Activated naive CD4-positive, alpha-beta T cell treated with anti-CD3 and anti-CD28 coated beads, Interleukin-2, amount 50 U/mL, for 72 hours (primary cell): Measurements from ENCODE around the gene PSKH1. TPM values are rescaled to one million over a fixed set of nuclear protein-coding genes. Genes with fewer than 3 reads are reported as not detected.
A peak's percentile ranks its signal among the peaks of the same experiment; 100 is the strongest.

ENCODE experiments used
- ATAC-seq, 2 donors: fragments of 150-1000 bp; cut with Tn5 transposase; 2 replicates each; pipeline ENCODE4 v1.10.0; 2021; ENCODE audit warnings: mild to moderate bottlenecking in 2 of 2, moderate library complexity in 2 of 2
- DNase-seq, 2 donors: peaks; one replicate each; pipeline ENCODE4 v3.0.0; 2021 to 2022; ENCODE audit warnings: low spot score in 2 of 2
- H3K27ac Mint-ChIP-seq, 2 donors: one replicate each; pipeline ENCODE4 v1.8.0; 2022; ENCODE audit warnings: mild to moderate bottlenecking in 2 of 2, mixed read lengths in 2 of 2
- H3K36me3 Mint-ChIP-seq, 2 donors: one replicate each; pipeline ENCODE4 v1.8.0; 2022; ENCODE audit warnings: mixed read lengths in 2 of 2
- H3K9me3 Mint-ChIP-seq, 2 donors: one replicate each; pipeline ENCODE4 v1.8.0; 2022; ENCODE audit warnings: mixed read lengths in 2 of 2
- total RNA-seq, 2 donors: library from RNA; stranded (reverse); gene quantifications; one replicate each; pipeline ENCODE4 v1.2.3, GENCODE V29; 2022

The PSKH1 gene
- total RNA-seq, 2 donors from 2014 or later, result 3.5 to 11.6 TPM

- Mint-ChIP-seq H3K27ac (no peak overlapping the region), H3K9me3 (no peaks in the 10 kb centered on the region), H3K36me3 (peaks cover 0 to 7% of the 10 kb centered on the region in 2 donors)
- ATAC-seq, result no peak
- DNase-seq, result no peak
Measured at GRCh38 chr16:67879936-67880335, 13.1 kb upstream of the PSKH1 start.

- Mint-ChIP-seq H3K36me3 (peaks cover 0 to 7% of the 10 kb centered on the region in 2 donors), H3K27ac (no peak overlapping the region), H3K9me3 (no peaks in the 10 kb centered on the region)
- ATAC-seq (no peak), DNase-seq (no peak)
Measured at GRCh38 chr16:67880584-67880983, 12.5 kb upstream of the PSKH1 start.

DNA sequence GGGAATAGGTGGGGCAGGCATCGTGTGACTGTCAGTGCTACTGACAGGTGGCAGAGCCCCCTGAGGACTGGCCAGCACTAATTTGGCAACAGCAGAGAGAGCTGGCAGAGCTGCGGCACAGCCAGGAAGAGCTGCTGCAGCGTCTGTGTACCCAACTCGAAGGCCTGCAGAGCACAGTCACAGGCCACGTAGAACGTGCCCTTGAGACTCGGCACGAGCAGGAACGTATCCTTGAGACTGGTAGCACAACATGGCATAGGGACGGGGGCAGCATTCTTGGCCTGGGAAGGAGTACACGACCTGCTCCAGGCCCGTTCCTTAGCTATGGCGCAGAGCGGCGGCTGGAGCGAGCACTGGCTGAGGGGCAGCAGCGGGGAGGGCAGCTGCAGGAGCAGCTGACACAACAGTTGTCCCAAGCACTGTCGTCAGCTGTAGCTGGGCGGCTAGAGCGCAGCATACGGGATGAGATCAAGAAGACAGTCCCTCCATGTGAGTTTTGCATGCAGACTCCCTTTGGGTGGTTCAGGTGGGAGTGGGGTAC, 11.4 kb upstream of the PSKH1 start:
- Mint-ChIP-seq H3K9me3 (no peaks in the 10 kb centered on the region), H3K36me3 (peaks cover 0 to 7% of the 10 kb centered on the region in 2 donors), H3K27ac (peak overlapping the region in 1 of 2 donors; percentile 72)
- no peak for DNase-seq
- no peak for ATAC-seq

DNA sequence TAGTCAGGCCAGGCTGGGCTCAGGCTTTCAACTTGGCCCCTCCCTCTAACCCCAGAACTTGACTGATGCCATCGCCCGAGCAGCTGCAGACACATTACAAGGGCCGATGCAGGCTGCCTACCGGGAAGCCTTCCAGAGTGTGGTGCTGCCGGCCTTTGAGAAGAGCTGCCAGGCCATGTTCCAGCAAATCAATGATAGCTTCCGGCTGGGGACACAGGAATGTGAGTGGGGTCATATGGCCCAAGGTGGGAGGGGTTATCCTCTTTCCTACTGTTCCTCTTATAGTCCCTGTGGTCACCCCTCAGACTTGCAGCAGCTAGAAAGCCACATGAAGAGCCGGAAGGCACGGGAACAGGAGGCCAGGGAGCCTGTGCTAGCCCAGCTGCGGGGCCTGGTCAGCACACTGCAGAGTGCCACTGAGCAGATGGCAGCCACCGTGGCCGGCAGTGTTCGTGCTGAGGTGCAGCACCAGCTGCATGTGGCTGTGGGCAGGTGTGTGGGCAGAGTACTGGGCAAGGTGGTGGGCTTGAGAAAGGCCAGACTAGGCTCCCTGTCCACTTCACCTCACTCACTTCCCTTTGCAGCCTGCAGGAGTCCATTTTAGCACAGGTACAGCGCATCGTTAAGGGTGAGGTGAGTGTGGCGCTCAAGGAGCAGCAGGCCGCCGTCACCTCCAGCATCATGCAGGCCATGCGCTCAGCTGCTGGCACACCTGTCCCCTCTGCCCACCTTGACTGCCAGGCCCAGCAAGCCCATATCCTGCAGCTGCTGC, 10.5 kb upstream of the PSKH1 start:
- H3K27ac Mint-ChIP-seq, result no peak overlapping the region
- DNase-seq (no peak), ATAC-seq (no peak)
- H3K36me3 Mint-ChIP-seq, result peaks cover 0 to 7% of the 10 kb centered on the region in 2 donors
- H3K9me3 Mint-ChIP-seq, result no peaks in the 10 kb centered on the region

DNA sequence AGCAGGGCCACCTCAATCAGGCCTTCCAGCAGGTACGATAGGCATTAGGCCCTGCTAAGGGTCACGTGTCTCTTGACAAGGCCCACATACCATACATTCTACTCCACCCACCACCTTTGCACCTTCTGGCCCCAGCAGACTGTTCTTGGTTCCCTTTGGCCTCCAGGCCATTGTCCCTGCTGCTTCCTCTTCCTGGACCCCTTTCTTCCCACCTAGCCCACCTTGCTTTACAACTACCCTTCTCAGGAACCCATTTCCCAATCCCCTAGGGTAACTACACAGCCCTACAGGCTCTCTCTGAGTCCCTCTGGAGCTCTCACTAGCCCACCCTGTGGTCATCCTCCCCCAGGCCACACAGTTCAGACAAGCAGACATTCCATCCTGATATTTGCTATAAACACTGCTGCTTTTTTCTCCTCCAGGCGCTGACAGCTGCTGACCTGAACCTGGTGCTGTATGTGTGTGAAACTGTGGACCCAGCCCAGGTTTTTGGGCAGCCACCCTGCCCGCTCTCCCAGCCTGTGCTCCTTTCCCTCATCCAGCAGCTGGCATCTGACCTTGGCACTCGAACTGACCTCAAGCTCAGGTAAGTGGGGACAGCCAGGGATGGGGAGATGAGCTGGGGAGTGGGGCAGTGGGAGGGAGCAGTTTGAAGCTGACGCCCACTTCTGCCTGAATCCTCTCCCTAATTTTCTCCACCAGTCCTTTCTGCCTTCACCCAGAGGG, 9.7 kb upstream of the PSKH1 start:
- peak; percentile 17 to 33 for ATAC-seq
- no peak for DNase-seq
- H3K9me3 Mint-ChIP-seq, result no peaks in the 10 kb centered on the region
- H3K36me3 Mint-ChIP-seq, result peaks cover 0 to 7% of the 10 kb centered on the region in 2 donors
- peak overlapping the region in 1 of 2 donors; percentile 81 for H3K27ac Mint-ChIP-seq

DNA sequence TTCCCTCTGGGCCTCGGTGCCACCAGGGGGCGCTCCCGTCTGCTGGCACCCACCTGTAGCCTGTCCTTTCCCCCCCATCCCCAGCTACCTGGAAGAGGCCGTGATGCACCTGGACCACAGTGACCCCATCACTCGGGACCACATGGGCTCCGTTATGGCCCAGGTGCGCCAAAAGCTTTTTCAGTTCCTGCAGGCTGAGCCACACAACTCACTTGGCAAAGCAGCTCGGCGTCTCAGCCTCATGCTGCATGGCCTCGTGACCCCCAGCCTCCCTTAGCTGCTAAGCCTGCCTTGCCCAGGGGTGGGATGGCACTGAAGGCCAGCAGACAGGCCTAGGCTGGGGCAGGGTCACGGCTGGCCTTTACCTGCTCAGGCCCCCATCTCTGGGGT, 9.2 kb upstream of the PSKH1 start:
- ATAC-seq (peak; percentile 83 to 86), DNase-seq (peak; percentile 68 to 85)
- peak overlapping the region in 1 of 2 donors; percentile 81 for H3K27ac Mint-ChIP-seq
- H3K36me3 Mint-ChIP-seq, result peaks cover 0 to 7% of the 10 kb centered on the region in 2 donors
- no peaks in the 10 kb centered on the region for H3K9me3 Mint-ChIP-seq

GRCh38 chr16:67884684-67885083, 8.4 kb upstream of the PSKH1 start, which contains the start of gene NRN1L:
Gene NRN1L (plus strand): TSS chr16:67884885. CDS start chr16:67884904, 19 bp downstream.
- Mint-ChIP-seq H3K9me3 (no peaks in the 10 kb centered on the region), H3K36me3 (peaks cover 0 to 7% of the 10 kb centered on the region in 2 donors), H3K27ac (peak within 1 kb of the TSS; percentile 57 to 81)
- ATAC-seq (no peak), DNase-seq (no peak)

- no peak overlapping the region for H3K27ac Mint-ChIP-seq
- no peak for ATAC-seq
- peaks cover 0 to 7% of the 10 kb centered on the region in 2 donors for H3K36me3 Mint-ChIP-seq
- H3K9me3 Mint-ChIP-seq, result no peaks in the 10 kb centered on the region
- DNase-seq, result no peak
Measured at GRCh38 chr16:67885545-67885944, 7.5 kb upstream of the PSKH1 start.

DNA sequence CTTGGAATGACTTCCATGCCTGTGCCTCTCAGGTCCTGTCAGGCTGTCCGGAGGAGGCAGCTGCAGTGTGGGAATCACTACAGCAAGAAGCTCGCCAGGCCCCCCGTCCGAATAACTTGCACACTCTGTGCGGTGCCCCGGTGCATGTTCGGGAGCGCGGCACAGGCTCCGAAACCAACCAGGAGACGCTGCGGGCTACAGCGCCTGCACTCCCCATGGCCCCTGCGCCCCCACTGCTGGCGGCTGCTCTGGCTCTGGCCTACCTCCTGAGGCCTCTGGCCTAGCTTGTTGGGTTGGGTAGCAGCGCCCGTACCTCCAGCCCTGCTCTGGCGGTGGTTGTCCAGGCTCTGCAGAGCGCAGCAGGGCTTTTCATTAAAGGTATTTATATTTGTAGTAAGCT, 7.1 kb upstream of the PSKH1 start:
- H3K9me3 Mint-ChIP-seq, result no peaks in the 10 kb centered on the region
- ATAC-seq (no peak), DNase-seq (no peak)
- H3K36me3 Mint-ChIP-seq, result peaks cover 0 to 7% of the 10 kb centered on the region in 2 donors
- no peak overlapping the region for H3K27ac Mint-ChIP-seq

DNA sequence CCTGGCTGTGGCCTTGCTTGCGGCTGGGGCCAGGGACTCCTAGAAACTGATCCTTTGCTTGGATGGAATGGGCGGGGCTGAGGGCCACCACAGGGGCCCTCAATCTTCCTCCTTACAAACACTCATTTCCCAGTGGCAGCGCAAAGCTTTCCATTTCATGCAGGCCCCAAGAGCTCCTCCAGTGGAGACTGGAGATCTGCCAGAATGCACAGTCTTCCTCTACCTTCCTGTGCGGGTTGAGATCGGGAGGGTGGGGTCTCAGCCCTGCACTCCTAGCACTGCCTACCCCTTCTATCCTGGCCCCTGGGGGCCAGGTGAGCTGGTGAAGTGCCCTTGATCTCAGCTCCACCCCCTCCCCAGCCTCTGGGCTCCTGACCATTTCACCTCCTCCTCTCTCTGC, 6.7 kb upstream of the PSKH1 start:
- H3K27ac Mint-ChIP-seq, result no peak overlapping the region
- ATAC-seq, result no peak

DNA sequence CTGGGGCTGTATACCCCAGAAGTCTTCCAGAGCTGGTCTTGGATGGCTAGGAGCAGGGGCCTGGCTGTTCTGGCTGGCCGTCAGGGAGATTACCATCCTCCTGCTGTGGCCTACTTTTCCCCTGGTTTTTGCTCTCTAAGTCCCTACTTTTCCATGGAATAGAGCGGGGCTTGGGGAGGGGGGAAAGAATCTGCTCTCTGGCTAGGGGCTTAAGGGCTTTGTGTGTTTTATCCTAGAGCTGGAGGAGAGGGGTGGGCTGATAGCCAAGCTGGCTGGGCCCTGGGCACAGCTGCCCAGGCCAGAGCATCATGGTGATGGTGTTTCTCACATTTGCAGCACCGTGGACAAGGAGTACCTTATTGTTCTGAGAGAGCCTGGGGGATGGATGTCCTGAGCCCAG, 4.7 kb upstream of the PSKH1 start:
- Mint-ChIP-seq H3K27ac (peak overlapping the region in 1 of 2 donors; percentile 86), H3K36me3 (peaks cover under 1 to 4% of the 10 kb centered on the region in 2 donors), H3K9me3 (no peaks in the 10 kb centered on the region)
- DNase-seq (no peak), ATAC-seq (no peak)

More for the DNA sequence above, 6.7 kb upstream of the PSKH1 start:
- no peak for DNase-seq
- H3K36me3 Mint-ChIP-seq, result peaks cover 0 to 7% of the 10 kb centered on the region in 2 donors
- H3K9me3 Mint-ChIP-seq, result no peaks in the 10 kb centered on the region

DNA sequence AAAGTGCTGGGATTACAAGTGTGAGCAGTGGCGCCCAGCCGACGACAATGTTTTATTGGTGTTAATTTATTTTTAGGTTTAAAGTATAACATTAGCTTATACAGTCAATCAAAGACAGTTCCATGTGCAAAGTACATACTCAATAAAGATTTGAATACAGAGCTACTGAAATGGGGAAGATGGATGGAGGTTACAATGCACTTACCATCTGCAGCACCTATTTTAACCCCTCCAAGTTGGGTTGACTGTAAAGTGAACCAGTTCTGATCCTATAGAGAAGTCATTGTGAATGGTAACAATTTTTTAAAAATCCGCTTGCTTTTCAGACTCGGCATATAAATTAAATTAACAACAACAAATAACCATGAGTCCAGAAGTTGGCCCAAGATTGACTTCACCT, 679 bp upstream of the PSKH1 start:
- no peak for DNase-seq
- ATAC-seq, result no peak
- no peaks in the 10 kb centered on the region for H3K9me3 Mint-ChIP-seq
- peak overlapping the region; percentile 66 to 94 for H3K27ac Mint-ChIP-seq
- peaks cover 4 to 7% of the 10 kb centered on the region in 2 donors for H3K36me3 Mint-ChIP-seq

- no peak for DNase-seq
- H3K27ac Mint-ChIP-seq, result peak overlapping the region; percentile 94 to 97
- H3K36me3 Mint-ChIP-seq, result peaks cover 4 to 7% of the 10 kb centered on the region in 2 donors
- no peaks in the 10 kb centered on the region for H3K9me3 Mint-ChIP-seq
- ATAC-seq, result no peak
Measured at GRCh38 chr16:67893743-67894399, 817 bp downstream of the PSKH1 start.

- H3K9me3 Mint-ChIP-seq, result no peaks in the 10 kb centered on the region
- DNase-seq (no peak), ATAC-seq (no peak)
- peaks cover 4 to 7% of the 10 kb centered on the region in 2 donors for H3K36me3 Mint-ChIP-seq
- no peak overlapping the region for H3K27ac Mint-ChIP-seq
Measured at GRCh38 chr16:67897231-67897630, 4.2 kb downstream of the PSKH1 start.

DNA sequence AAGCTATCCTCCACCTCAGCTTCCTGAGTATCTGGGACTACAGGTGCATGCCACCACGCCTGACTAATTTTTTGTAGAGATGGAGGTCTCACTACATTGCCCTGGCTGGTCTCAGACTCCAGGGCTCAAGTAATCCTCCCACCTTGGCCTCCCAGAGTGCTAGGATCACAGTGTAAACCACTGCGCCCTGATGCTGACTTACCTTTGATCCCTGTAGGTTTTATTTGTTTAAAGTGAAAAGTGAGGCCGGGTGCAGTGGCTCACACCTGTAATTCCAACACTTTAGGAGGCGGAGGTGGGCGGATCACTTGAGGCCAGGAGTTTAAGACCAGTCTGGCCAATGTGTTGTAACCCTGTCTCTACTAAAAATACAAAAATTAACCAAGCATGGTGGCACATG, 8.7 kb downstream of the PSKH1 start:
- H3K9me3 Mint-ChIP-seq, result no peaks in the 10 kb centered on the region
- no peaks in the 10 kb centered on the region for H3K36me3 Mint-ChIP-seq
- DNase-seq, result no peak
- ATAC-seq, result no peak
- H3K27ac Mint-ChIP-seq, result peak overlapping the region in 1 of 2 donors; percentile 22

DNA sequence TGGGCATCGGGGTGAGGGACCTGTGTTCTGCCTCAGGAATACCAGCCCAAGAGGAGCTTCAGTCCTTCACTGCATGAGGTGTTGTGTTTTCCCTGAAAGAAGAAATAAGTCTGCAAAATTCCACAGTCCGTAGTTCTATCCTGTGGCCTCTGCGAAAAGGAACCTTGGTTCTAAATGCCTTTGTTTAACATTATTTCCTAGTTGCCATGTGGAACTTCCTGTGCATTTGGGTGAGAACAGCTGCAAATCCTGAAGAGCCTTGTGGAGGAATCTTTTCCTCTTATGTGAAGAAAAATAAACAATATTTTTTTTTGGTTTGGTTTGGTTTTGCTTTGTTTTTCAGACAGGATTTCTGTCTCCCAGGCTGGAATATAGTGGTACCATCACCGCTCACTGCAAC, 9.8 kb downstream of the PSKH1 start:
- H3K36me3 Mint-ChIP-seq, result no peaks in the 10 kb centered on the region
- DNase-seq (no peak), ATAC-seq (no peak)
- no peak overlapping the region for H3K27ac Mint-ChIP-seq
- H3K9me3 Mint-ChIP-seq, result no peaks in the 10 kb centered on the region
